Ascending aorta (tissue), 2 donors: ENCODE results near the gene PRR12. TPM values are rescaled to one million over a fixed set of nuclear protein-coding genes. Genes with fewer than 3 reads are reported as not detected.

ENCODE experiments used
- DNase-seq, 2 donors: peaks; one replicate each; pipeline ENCODE4 v3.0.0-alpha.2; 2019; ENCODE audit warnings: low spot score in 2 of 2
- H3K27ac ChIP-seq, 2 donors: fragments of 200-600 bp; sonication (generic); one replicate each; pipeline ENCODE4 v1.5.1; 2016 to 2017; ENCODE audit warnings: mild to moderate bottlenecking in 1 of 2
- H3K27me3 ChIP-seq: fragments of 200-600 bp; sonication (generic); one replicate; pipeline ENCODE4 v1.5.1; 2017
- H3K36me3 ChIP-seq, 2 donors: fragments of 200-600 bp; sonication (generic); one replicate each; pipeline ENCODE4 v1.5.1; 2016
- H3K4me1 ChIP-seq, 2 donors: fragments of 200-600 bp; sonication (generic); one replicate each; pipeline ENCODE4 v1.5.1; 2016 to 2017; ENCODE audit warnings: mild to moderate bottlenecking in 1 of 2
- H3K4me3 ChIP-seq, 2 donors: fragments of 200-600 bp; sonication (generic); one replicate each; pipeline ENCODE4 v1.5.1; 2016 to 2017; ENCODE audit warnings: mild to moderate bottlenecking in 1 of 2
- H3K9me3 ChIP-seq, 2 donors: fragments of 200-600 bp; sonication (generic); one replicate each; pipeline ENCODE4 v1.5.1; 2016
- CTCF ChIP-seq, 3 experiments: fragments of 200-600 bp in 2 of 3; fragments of 450-650 bp in 1 of 3; sonication (generic) in 2 of 3; IDR thresholded peaks; one replicate each; pipeline ENCODE4 v1.5.1; 2016 to 2019; ENCODE audit warnings: antibody characterized with exemption in 3 of 3, mild to moderate bottlenecking in 1 of 3, moderate library complexity in 1 of 3
- intact Hi-C: fragments of 100-400 bp; cut with DNase I; formaldehyde crosslinking; loops from one replicate; pipeline ENCODE4 v1.15.1; 2023
- total RNA-seq: library from RNA; depleted of rRNA; stranded (reverse); fragments of >200 nt; gene quantifications from one replicate; pipeline ENCODE4 v1.1.0, GENCODE V29; 2016

The PRR12 gene
- total RNA-seq, 1 donor from 2014 or later: 23.6 TPM

DNA sequence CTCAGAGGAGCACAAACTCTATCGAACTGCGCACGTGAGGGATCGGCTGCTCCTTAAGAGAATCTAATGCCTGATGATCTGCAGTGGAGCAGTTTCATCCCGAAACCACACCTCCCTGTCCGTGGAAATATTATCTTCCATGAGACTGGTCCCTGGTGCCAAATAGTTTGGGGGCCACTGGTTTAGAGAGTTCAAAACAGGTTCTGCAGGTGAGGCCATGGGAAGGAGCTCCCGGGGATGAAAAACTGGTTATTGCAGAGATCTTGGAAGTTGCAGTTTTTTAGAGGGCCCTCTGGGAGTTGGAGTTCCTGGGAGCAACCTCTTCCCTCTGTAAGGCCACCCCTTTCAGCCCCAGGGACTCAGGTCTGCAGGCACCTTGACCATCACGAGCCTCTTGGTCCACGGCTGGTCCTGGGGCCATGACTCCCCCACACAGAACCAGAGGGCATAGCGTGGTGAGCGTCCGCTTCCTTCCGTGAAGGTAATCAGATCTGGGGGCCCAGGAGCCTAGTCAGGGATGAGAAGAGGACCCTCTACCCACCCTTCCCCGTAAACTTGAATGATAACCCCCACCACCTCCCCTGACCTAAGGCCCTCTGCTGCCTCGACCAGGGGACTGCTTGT is 69.5 kb downstream of the PRR12 start:
- intact Hi-C loops: no loop called here
- Histone ChIP-seq H3K4me1 (peaks cover 0 to 9% of the 10 kb centered on the region in 2 donors), H3K36me3 (peaks cover 71 to 77% of the 10 kb centered on the region in 2 donors), H3K9me3 (no peaks in the 10 kb centered on the region), H3K4me3 (no peak overlapping the region), H3K27ac (no peak overlapping the region), H3K27me3 (no peaks in the 10 kb centered on the region)
- no peak for DNase-seq
- TF ChIP-seq CTCF (IDR thresholded peaks at IDR 0.05): no peak

GRCh38 chr19:49662011-49662410 is 71.0 kb downstream of the PRR12 start:
- no peak for TF ChIP-seq CTCF (IDR thresholded peaks at IDR 0.05)
- peaks cover 56 to 61% of the 10 kb centered on the region in 2 donors for H3K36me3 ChIP-seq
- H3K9me3 ChIP-seq: no peaks in the 10 kb centered on the region
- DNase-seq: no peak
- no peak overlapping the region for H3K4me3 ChIP-seq
- intact Hi-C loops: no loop called here
- H3K4me1 ChIP-seq: peaks cover 0 to 18% of the 10 kb centered on the region in 2 donors
- no peaks in the 10 kb centered on the region for H3K27me3 ChIP-seq
- H3K27ac ChIP-seq: no peak overlapping the region

DNA sequence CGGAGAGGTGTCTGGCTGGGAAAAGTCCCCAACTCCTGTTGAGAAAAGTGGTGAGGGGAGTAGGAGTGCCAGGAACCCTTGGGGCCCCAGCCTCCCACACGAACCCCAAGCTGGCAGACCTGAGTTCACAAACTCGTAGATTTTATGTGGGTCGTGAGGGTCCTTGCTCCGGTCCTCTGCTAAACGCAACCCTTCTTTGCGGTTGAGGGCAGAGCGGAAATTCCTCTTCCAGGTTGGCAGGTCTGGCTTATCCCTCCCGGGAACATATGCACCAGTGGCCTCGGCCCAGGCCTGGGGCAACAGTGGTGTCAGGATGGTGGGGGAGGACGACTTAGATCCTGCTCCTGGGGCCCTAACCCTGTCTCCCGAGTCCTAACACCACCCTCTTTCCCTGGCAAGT is 72.2 kb downstream of the PRR12 start:
- H3K36me3 ChIP-seq: peaks cover 44 to 49% of the 10 kb centered on the region in 2 donors
- no peak for DNase-seq
- H3K4me3 ChIP-seq: no peak overlapping the region
- H3K9me3 ChIP-seq: no peaks in the 10 kb centered on the region
- H3K27ac ChIP-seq: no peak overlapping the region
- peaks cover 0 to 18% of the 10 kb centered on the region in 2 donors for H3K4me1 ChIP-seq
- H3K27me3 ChIP-seq: no peaks in the 10 kb centered on the region
- intact Hi-C loops: no loop called here
- no peak for TF ChIP-seq CTCF (IDR thresholded peaks at IDR 0.05)

- no peaks in the 10 kb centered on the region for H3K9me3 ChIP-seq
- H3K4me3 ChIP-seq: peak overlapping the region; percentile 83
- TF ChIP-seq CTCF (IDR thresholded peaks at IDR 0.05): peak; percentile 12 to 33 (median 26)
- no peaks in the 10 kb centered on the region for H3K27me3 ChIP-seq
- peak overlapping the region; percentile 87 to 89 for H3K27ac ChIP-seq
- peaks cover 32 to 37% of the 10 kb centered on the region in 2 donors for H3K36me3 ChIP-seq
- intact Hi-C loops: loop anchor here (1.0 kb wide), 3 partner anchors 12 to 74 kb away; partner anchors contain the start of gene SCAF1
- DNase-seq: peak in 1 of 2 donors; percentile 94
- H3K4me1 ChIP-seq: peaks cover 0 to 18% of the 10 kb centered on the region in 2 donors
Observed at GRCh38 chr19:49664171-49665035, 73.4 kb downstream of the PRR12 start.

DNA sequence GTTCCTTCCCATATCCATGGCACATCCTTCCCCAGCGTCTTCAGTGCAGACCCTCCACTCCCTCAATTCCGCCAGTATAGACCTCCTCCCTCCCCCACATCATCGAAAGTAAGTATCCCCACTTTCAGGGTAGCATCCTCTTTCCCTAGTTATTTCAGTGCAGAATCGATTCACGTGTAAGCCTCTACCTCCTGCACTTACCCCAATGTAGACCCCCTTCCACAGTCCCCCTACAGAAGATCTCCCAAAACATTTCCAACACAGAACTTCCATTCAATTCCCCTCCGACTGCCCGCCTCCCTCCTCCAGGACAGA is 74.0 kb downstream of the PRR12 start:
- H3K27me3 ChIP-seq: no peaks in the 10 kb centered on the region
- H3K9me3 ChIP-seq: no peaks in the 10 kb centered on the region
- no peak for DNase-seq
- intact Hi-C loops: loop anchor here (1.0 kb wide), 1 partner anchor 11 kb away; no protein-coding TSS in a partner anchor
- H3K4me1 ChIP-seq: peaks cover 0 to 18% of the 10 kb centered on the region in 2 donors
- no peak for TF ChIP-seq CTCF (IDR thresholded peaks at IDR 0.05)
- peak overlapping the region; percentile 87 to 89 for H3K27ac ChIP-seq
- peak overlapping the region; percentile 83 for H3K4me3 ChIP-seq
- H3K36me3 ChIP-seq: peaks cover 28 to 31% of the 10 kb centered on the region in 2 donors
